Measurements from ENCODE around the gene GRAMD1B.

The GRAMD1B gene

GRCh38 chr11:123577081-123577598, 147.1 kb downstream of the GRAMD1B start:
- Histone ChIP-seq H3K9ac (no peak overlapping the region), H3K4me1 (ENCODE audit: low read depth, poor library complexity, severe bottlenecking) (no peaks in the 10 kb centered on the region), H3K36me3 (ENCODE audit: insufficient read depth) (no peaks in the 10 kb centered on the region), H4K20me1 (ENCODE audit: insufficient read depth) (no peaks in the 10 kb centered on the region), H3K4me3 (IDR thresholded peaks at IDR 0.05; ENCODE audit: insufficient read depth, low read depth, low read length) (no peak overlapping the region), H3K27ac (no peak overlapping the region), H2AFZ (ENCODE audit: low read depth) (0 out of 2 replicates have a peak overlapping the region, but pooled peaks have one; percentile 29), H3K79me2 (ENCODE audit: insufficient read depth, low read depth) (no peaks in the 10 kb centered on the region), H3K27me3 (ENCODE audit: insufficient read depth, low read depth) (no peaks in the 10 kb centered on the region), H3K4me2 (no peak overlapping the region)
- peak; percentile 68 for TF ChIP-seq CTCF (conservative IDR thresholded peaks at IDR 0.05; ENCODE audit: low read depth, low read length)

GRCh38 chr11:123578778-123579481, 148.9 kb downstream of the GRAMD1B start:
- H3K36me3 ChIP-seq (ENCODE audit: insufficient read depth) = no peaks in the 10 kb centered on the region
- no peak overlapping the region for H3K4me2 ChIP-seq
- no peaks in the 10 kb centered on the region for H4K20me1 ChIP-seq (ENCODE audit: insufficient read depth)
- no peak overlapping the region for H3K27ac ChIP-seq
- H3K79me2 ChIP-seq (ENCODE audit: insufficient read depth, low read depth) = no peaks in the 10 kb centered on the region
- H2AFZ ChIP-seq (ENCODE audit: low read depth) = no peak overlapping the region
- no peak for TF ChIP-seq CTCF (conservative IDR thresholded peaks at IDR 0.05; ENCODE audit: low read depth, low read length)
- H3K9ac ChIP-seq = no peak overlapping the region
- no peaks in the 10 kb centered on the region for H3K27me3 ChIP-seq (ENCODE audit: insufficient read depth, low read depth)
- H3K4me1 ChIP-seq (ENCODE audit: low read depth, poor library complexity, severe bottlenecking) = no peaks in the 10 kb centered on the region
- no peak overlapping the region for H3K4me3 ChIP-seq (IDR thresholded peaks at IDR 0.05; ENCODE audit: insufficient read depth, low read depth, low read length)

- no peak overlapping the region for H2AFZ ChIP-seq (ENCODE audit: low read depth)
Observed at GRCh38 chr11:123579482-123579812, 149.4 kb downstream of the GRAMD1B start.

GRCh38 chr11:123580137-123580536, 150.1 kb downstream of the GRAMD1B start:
- no peaks in the 10 kb centered on the region for H3K36me3 ChIP-seq (ENCODE audit: insufficient read depth)
- H3K9ac ChIP-seq = no peak overlapping the region
- H3K27ac ChIP-seq = no peak overlapping the region
- no peak overlapping the region for H2AFZ ChIP-seq (ENCODE audit: low read depth)
- no peaks in the 10 kb centered on the region for H3K79me2 ChIP-seq (ENCODE audit: insufficient read depth, low read depth)
- H3K27me3 ChIP-seq (ENCODE audit: insufficient read depth, low read depth) = no peaks in the 10 kb centered on the region
- 0 out of 2 replicates have a peak overlapping the region, but pooled peaks have one; percentile 42 for H3K4me2 ChIP-seq
- no peaks in the 10 kb centered on the region for H4K20me1 ChIP-seq (ENCODE audit: insufficient read depth)
- H3K4me1 ChIP-seq (ENCODE audit: low read depth, poor library complexity, severe bottlenecking) = no peaks in the 10 kb centered on the region
- TF ChIP-seq CTCF (conservative IDR thresholded peaks at IDR 0.05; ENCODE audit: low read depth, low read length) = no peak
- H3K4me3 ChIP-seq (IDR thresholded peaks at IDR 0.05; ENCODE audit: insufficient read depth, low read depth, low read length) = no peak overlapping the region

More at GRCh38 chr11:123579482-123579812, 149.4 kb downstream of the GRAMD1B start:
- no peak for TF ChIP-seq CTCF (conservative IDR thresholded peaks at IDR 0.05; ENCODE audit: low read depth, low read length)
- no peak overlapping the region for H3K27ac ChIP-seq
- H3K36me3 ChIP-seq (ENCODE audit: insufficient read depth) = no peaks in the 10 kb centered on the region
- no peaks in the 10 kb centered on the region for H3K27me3 ChIP-seq (ENCODE audit: insufficient read depth, low read depth)
- no peak overlapping the region for H3K4me2 ChIP-seq
- no peaks in the 10 kb centered on the region for H3K79me2 ChIP-seq (ENCODE audit: insufficient read depth, low read depth)
- no peaks in the 10 kb centered on the region for H4K20me1 ChIP-seq (ENCODE audit: insufficient read depth)
- no peak overlapping the region for H3K4me3 ChIP-seq (IDR thresholded peaks at IDR 0.05; ENCODE audit: insufficient read depth, low read depth, low read length)
- no peaks in the 10 kb centered on the region for H3K4me1 ChIP-seq (ENCODE audit: low read depth, poor library complexity, severe bottlenecking)
- H3K9ac ChIP-seq = no peak overlapping the region

Data from KMS-11 (cell line).